ENCODE data around the gene TTC21B.
"Not testable (repeated sequence)": the region's sequence is repeated elsewhere in the genome, so short reads cannot be mapped to it uniquely, and the experiment has no call there.

The TTC21B gene

DNA sequence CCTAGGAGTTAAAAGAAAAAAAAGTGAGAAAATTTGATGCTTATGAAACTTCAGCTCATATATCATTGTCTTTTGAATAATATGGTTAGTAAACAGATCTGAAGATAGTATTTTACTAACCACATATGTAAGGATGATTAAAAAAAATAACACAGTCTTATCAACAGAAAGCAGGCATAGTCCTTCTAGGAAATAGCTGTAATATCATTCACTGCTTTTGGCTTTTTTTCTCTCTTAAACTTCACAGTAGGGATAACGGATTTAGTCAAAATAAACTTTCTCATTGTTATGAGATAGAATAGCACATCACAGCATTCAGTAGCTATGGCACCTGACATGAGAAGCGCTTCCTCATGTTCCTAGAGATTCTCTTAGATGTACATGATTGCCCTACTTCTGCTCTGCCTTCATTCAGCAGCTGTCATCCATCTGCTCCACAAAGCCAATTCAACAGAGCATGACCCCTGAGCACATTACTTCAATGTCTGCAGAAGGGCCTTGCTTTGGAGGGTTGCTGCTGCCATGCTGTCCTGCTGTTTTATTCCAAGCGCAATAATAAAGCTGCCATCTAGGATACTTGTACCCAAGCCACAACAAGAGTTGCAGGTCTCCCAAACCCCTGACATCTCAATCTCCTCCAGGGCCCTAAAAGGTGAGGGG is 67.0 kb downstream of the TTC21B start:
- Mint-ChIP-seq H3K9me3 (no peaks in the 10 kb centered on the region), H3K27ac (no peak overlapping the region), H3K36me3 (ENCODE audit: low read depth) (peaks cover 21% of the 10 kb centered on the region), H3K27me3 (ENCODE audit: low read depth) (no peaks in the 10 kb centered on the region), H3K4me3 (no peak overlapping the region), H3K4me1 (ENCODE audit: low read depth) (no peaks in the 10 kb centered on the region)

- H3K27me3 Mint-ChIP-seq (ENCODE audit: low read depth), result no peaks in the 10 kb centered on the region
- H3K4me1 Mint-ChIP-seq (ENCODE audit: low read depth), result peaks cover 25% of the 10 kb centered on the region
- H3K36me3 Mint-ChIP-seq (ENCODE audit: low read depth), result peaks cover 14% of the 10 kb centered on the region
- H3K4me3 Mint-ChIP-seq, result no peak overlapping the region
- H3K9me3 Mint-ChIP-seq, result no peaks in the 10 kb centered on the region
- H3K27ac Mint-ChIP-seq, result peak overlapping the region; percentile 59
Measured at GRCh38 chr2:165877565-165878550, 75.7 kb downstream of the TTC21B start.

DNA sequence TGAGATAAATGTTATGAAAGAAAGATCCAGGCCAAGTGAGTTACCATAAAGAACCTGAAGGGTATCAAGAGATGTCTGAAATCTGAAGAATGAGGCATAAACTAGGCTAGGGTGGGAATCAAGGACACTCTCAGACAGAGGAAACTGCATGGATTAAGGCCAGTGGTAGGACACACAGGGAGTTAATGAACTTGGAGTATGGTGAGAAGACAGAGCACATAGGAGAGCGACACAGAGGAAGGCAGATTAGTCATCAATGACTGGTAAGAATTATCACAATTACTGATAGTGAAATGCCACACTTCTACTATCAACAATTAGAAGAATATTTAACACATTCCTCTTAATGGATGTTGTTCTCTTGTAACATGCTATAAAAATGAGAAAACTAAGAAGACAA is 76.9 kb downstream of the TTC21B start:
- Mint-ChIP-seq H3K9me3 (no peaks in the 10 kb centered on the region), H3K4me3 (no peak overlapping the region), H3K27me3 (ENCODE audit: low read depth) (no peaks in the 10 kb centered on the region), H3K27ac (peak overlapping the region; percentile 75), H3K36me3 (ENCODE audit: low read depth) (peaks cover 14% of the 10 kb centered on the region), H3K4me1 (ENCODE audit: low read depth) (peaks cover 25% of the 10 kb centered on the region)

DNA sequence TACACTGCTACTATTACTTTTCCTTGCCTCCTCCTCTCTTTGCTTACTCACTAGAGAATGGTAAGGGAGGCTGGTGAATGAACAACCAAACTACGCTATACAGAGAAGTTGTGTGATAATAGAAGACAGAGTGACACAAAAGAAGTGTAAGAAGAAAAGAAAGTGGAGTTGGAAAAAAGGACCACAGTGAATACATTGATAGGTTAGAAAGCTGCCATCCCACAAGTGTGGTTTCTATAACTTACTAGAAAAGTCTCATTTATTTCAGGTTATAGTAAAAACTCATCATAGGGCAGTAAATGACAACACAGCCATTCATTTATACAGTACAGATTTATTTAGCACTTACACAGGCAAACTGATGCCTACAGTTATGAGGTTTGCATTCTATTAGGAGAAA is 77.3 kb downstream of the TTC21B start:
- Mint-ChIP-seq H3K9me3 (no peaks in the 10 kb centered on the region), H3K4me1 (ENCODE audit: low read depth) (peaks cover 25% of the 10 kb centered on the region), H3K36me3 (ENCODE audit: low read depth) (peaks cover 12% of the 10 kb centered on the region), H3K4me3 (no peak overlapping the region), H3K27me3 (ENCODE audit: low read depth) (no peaks in the 10 kb centered on the region), H3K27ac (no peak overlapping the region)

GRCh38 chr2:165874445-165875039 is 79.0 kb downstream of the TTC21B start:
- Mint-ChIP-seq H3K9me3 (no peaks in the 10 kb centered on the region), H3K27me3 (ENCODE audit: low read depth) (no peaks in the 10 kb centered on the region), H3K36me3 (ENCODE audit: low read depth) (peaks cover 4% of the 10 kb centered on the region), H3K4me3 (no peak overlapping the region), H3K4me1 (ENCODE audit: low read depth) (peaks cover 25% of the 10 kb centered on the region), H3K27ac (no peak overlapping the region)

GRCh38 chr2:165872101-165872791 is 81.3 kb downstream of the TTC21B start:
- H3K4me1 Mint-ChIP-seq (ENCODE audit: low read depth), result peaks cover 16% of the 10 kb centered on the region
- no peak overlapping the region for H3K4me3 Mint-ChIP-seq
- H3K27ac Mint-ChIP-seq, result no peak overlapping the region
- H3K9me3 Mint-ChIP-seq, result no peaks in the 10 kb centered on the region
- H3K27me3 Mint-ChIP-seq (ENCODE audit: low read depth), result no peaks in the 10 kb centered on the region
- peaks cover 4% of the 10 kb centered on the region for H3K36me3 Mint-ChIP-seq (ENCODE audit: low read depth)

GRCh38 chr2:165871025-165871424 is 82.6 kb downstream of the TTC21B start:
- Mint-ChIP-seq H3K27ac (peak overlapping the region; percentile 69), H3K9me3 (no peaks in the 10 kb centered on the region), H3K27me3 (ENCODE audit: low read depth) (no peaks in the 10 kb centered on the region), H3K4me1 (ENCODE audit: low read depth) (peaks cover 7% of the 10 kb centered on the region), H3K36me3 (ENCODE audit: low read depth) (peaks cover 4% of the 10 kb centered on the region), H3K4me3 (no peak overlapping the region)

GRCh38 chr2:165870346-165870745 is 83.2 kb downstream of the TTC21B start:
- H3K4me3 Mint-ChIP-seq, result no peak overlapping the region
- no peak overlapping the region for H3K27ac Mint-ChIP-seq
- peaks cover 4% of the 10 kb centered on the region for H3K36me3 Mint-ChIP-seq (ENCODE audit: low read depth)
- no peaks in the 10 kb centered on the region for H3K9me3 Mint-ChIP-seq
- no peaks in the 10 kb centered on the region for H3K27me3 Mint-ChIP-seq (ENCODE audit: low read depth)
- peaks cover 6% of the 10 kb centered on the region for H3K4me1 Mint-ChIP-seq (ENCODE audit: low read depth)

DNA sequence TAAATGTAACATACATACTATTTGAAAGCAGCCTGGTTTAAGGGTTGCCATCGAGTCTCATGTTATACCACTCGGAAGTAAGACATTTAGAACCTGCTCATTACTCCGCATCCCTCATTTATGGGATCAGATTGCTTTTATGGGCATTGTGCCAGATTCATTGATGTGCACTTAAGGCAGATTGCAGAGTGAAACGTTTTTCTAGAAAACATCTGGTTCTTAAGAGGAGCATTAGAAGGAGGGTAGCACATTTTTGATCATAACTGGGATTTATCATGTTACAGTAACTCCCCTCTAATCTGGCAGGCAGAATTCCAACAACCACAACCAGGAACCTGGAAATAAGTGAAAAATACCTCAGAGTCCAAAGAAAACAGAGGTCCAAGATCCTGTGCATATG is 85.4 kb downstream of the TTC21B start:
- Mint-ChIP-seq H3K27ac (no peak overlapping the region), H3K4me1 (ENCODE audit: low read depth) (no peaks in the 10 kb centered on the region), H3K36me3 (ENCODE audit: low read depth) (peaks cover 4% of the 10 kb centered on the region), H3K9me3 (no peaks in the 10 kb centered on the region), H3K4me3 (no peak overlapping the region), H3K27me3 (ENCODE audit: low read depth) (no peaks in the 10 kb centered on the region)

- Mint-ChIP-seq H3K9me3 (peaks cover 10% of the 10 kb centered on the region), H3K27me3 (ENCODE audit: low read depth) (no peaks in the 10 kb centered on the region), H3K4me3 (no peak overlapping the region), H3K4me1 (ENCODE audit: low read depth) (no peaks in the 10 kb centered on the region), H3K27ac (no peak overlapping the region), H3K36me3 (ENCODE audit: low read depth) (peaks cover 4% of the 10 kb centered on the region)
Measured at GRCh38 chr2:165864296-165864695, 89.3 kb downstream of the TTC21B start.

- Mint-ChIP-seq H3K9me3 (peaks cover 10% of the 10 kb centered on the region), H3K36me3 (ENCODE audit: low read depth) (peaks cover 4% of the 10 kb centered on the region), H3K27ac (no peak overlapping the region), H3K4me1 (ENCODE audit: low read depth) (no peaks in the 10 kb centered on the region), H3K4me3 (no peak overlapping the region), H3K27me3 (ENCODE audit: low read depth) (no peaks in the 10 kb centered on the region)
Measured at GRCh38 chr2:165863810-165864261, 89.7 kb downstream of the TTC21B start.

DNA sequence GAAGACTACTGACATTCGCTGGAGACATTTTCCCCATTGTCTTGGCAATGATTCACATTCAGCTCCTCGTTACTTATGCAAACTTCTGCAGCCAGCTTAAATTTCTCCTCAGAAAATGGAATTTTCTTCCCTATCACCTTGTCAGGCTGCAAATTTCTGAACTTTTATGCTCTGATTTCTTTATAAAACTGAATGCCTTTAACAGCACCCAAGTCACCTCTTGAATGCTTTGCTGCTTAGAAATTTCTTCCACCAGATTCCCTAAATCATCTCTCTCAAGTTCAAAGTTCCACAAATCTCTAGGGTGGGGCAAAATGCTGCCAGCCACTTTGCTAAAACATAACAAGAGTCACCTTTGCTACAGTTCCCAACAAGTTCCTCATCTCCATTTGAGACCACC is 92.5 kb downstream of the TTC21B start:
- not testable (repeated sequence) for H3K27me3 Mint-ChIP-seq (ENCODE audit: low read depth); H3K27ac Mint-ChIP-seq; H3K4me3 Mint-ChIP-seq; H3K4me1 Mint-ChIP-seq (ENCODE audit: low read depth); H3K36me3 Mint-ChIP-seq (ENCODE audit: low read depth); H3K9me3 Mint-ChIP-seq

DNA sequence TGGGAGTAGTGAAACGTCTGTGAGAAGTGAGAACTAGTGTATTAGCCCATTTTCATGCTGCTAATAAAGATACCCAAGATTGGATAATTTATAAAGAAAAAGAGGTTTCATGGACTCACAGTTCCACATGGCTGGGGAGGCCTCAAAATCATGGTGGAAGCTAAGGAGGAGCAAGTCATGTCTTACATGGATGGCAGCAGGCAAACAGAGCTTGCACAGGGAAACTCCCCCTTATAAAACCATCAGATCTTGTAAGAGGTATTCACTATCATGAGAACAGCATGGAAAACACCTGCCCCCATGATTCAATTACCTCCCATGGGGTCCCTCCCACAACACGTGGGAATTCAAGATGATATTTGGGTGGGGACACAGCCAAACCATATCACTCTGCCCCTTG is 93.9 kb downstream of the TTC21B start:
- H3K4me1 Mint-ChIP-seq (ENCODE audit: low read depth); H3K27me3 Mint-ChIP-seq (ENCODE audit: low read depth); H3K27ac Mint-ChIP-seq; H3K4me3 Mint-ChIP-seq; H3K36me3 Mint-ChIP-seq (ENCODE audit: low read depth): not testable (repeated sequence)
- peaks cover 13% of the 10 kb centered on the region for H3K9me3 Mint-ChIP-seq

GRCh38 chr2:165857876-165858275 is 95.7 kb downstream of the TTC21B start:
- Mint-ChIP-seq H3K36me3 (ENCODE audit: low read depth) (peaks cover 15% of the 10 kb centered on the region), H3K4me1 (ENCODE audit: low read depth) (no peaks in the 10 kb centered on the region), H3K9me3 (peaks cover 23% of the 10 kb centered on the region), H3K27me3 (ENCODE audit: low read depth) (no peaks in the 10 kb centered on the region), H3K27ac (no peak overlapping the region), H3K4me3 (no peak overlapping the region)

Data from T-helper 1 cell treated with Interleukin-12 subunit alpha and Interleukin-12 subunit beta and Interleukin-4 antibody, amounts not matched to agents 30 μg/mL and 1 μg/mL, for 36 hours (primary cell).